CD4-positive, CD25-positive, alpha-beta regulatory T cell (primary cell): Measurements from ENCODE around the gene NINJ2. TPM values are rescaled to one million over a fixed set of nuclear protein-coding genes. Genes with fewer than 3 reads are reported as not detected.
"Not testable (repeated sequence)": the region's sequence is repeated elsewhere in the genome, so short reads cannot be mapped to it uniquely, and the experiment has no call there.

Experiments
- ATAC-seq, 2 donors: fragments of 150-1000 bp; cut with Tn5 transposase; one replicate each; pipeline ENCODE4 v1.10.0; 2021; ENCODE audit warnings: low read depth in 2 of 2, moderate number of reproducible peaks in 2 of 2, moderate library complexity in 1 of 2
- DNase-seq, 3 donors: peaks; one replicate each; pipeline versions ENCODE4 v3.0.0 to v3.0.0-alpha.2; 2012 to 2022; ENCODE audit warnings: mixed read lengths in 1 of 3
- H3K27ac ChIP-seq: one replicate; pipeline ENCODE4 v1.7.0; 2013; ENCODE audit warnings: mild to moderate bottlenecking, low read length; ENCODE audit not compliant: insufficient read depth, poor library complexity, severe bottlenecking
- H3K27me3 ChIP-seq: one replicate; pipeline ENCODE4 v1.7.0; 2013; ENCODE audit warnings: low read length; ENCODE audit not compliant: control insufficient read depth, insufficient read depth
- H3K36me3 ChIP-seq: one replicate; pipeline ENCODE4 v1.7.0; 2013; ENCODE audit warnings: mild to moderate bottlenecking, low read length, moderate library complexity; ENCODE audit not compliant: control insufficient read depth, insufficient read depth
- H3K4me1 ChIP-seq: 2 replicates; pipeline ENCODE4 v1.7.0; 2013; ENCODE audit warnings: mild to moderate bottlenecking, low read length; ENCODE audit not compliant: insufficient read depth, control insufficient read depth, poor library complexity, severe bottlenecking
- H3K4me3 ChIP-seq: one replicate; pipeline ENCODE4 v1.7.0; 2013; ENCODE audit warnings: low read depth, mild to moderate bottlenecking, low read length, moderate library complexity
- H3K9me3 ChIP-seq, 2 experiments: 1 replicate in 1 of 2; 2 replicates in 1 of 2; pipeline ENCODE4 v1.7.0; 2013; ENCODE audit warnings: low read length in 2 of 2, mild to moderate bottlenecking in 1 of 2, moderate library complexity in 1 of 2; ENCODE audit not compliant: control insufficient read depth in 2 of 2
- H3K27ac Mint-ChIP-seq, 3 donors: one replicate each; pipeline ENCODE4 v1.8.0; 2020 to 2022; ENCODE audit warnings: mild to moderate bottlenecking in 3 of 3, mixed read lengths in 3 of 3, moderate library complexity in 2 of 3
- H3K27me3 Mint-ChIP-seq: one replicate; pipeline ENCODE4 v1.8.0; 2022; ENCODE audit warnings: mild to moderate bottlenecking, mixed read lengths
- H3K36me3 Mint-ChIP-seq: one replicate; pipeline ENCODE4 v1.8.0; 2020; ENCODE audit warnings: mixed read lengths
- H3K4me1 Mint-ChIP-seq, 4 donors: one replicate each; pipeline ENCODE4 v1.8.0; 2020 to 2022; ENCODE audit warnings: mixed read lengths in 4 of 4, mild to moderate bottlenecking in 1 of 4
- H3K4me3 Mint-ChIP-seq, 4 donors: one replicate each; pipeline ENCODE4 v1.8.0; 2020 to 2022; ENCODE audit warnings: mild to moderate bottlenecking in 4 of 4, mixed read lengths in 4 of 4, moderate library complexity in 3 of 4
- H3K9me3 Mint-ChIP-seq, 7 donors: one replicate each; pipeline ENCODE4 v1.8.0; 2020 to 2022; ENCODE audit warnings: mixed read lengths in 7 of 7, mild to moderate bottlenecking in 3 of 7, moderate library complexity in 2 of 7
- polyA plus RNA-seq, 4 donors: library from polyadenylated mRNA; unstranded; fragments of 300-500 nt; fragmentation: Illumina TruSeq; gene quantifications; one replicate each; pipeline ENCODE4 v1.2.3, GENCODE V29; 2021
- total RNA-seq: library from RNA; stranded (reverse); gene quantifications from one replicate; pipeline ENCODE4 v1.2.3, GENCODE V29; 2022

Gene NINJ2
- total and polyA plus RNA-seq, 5 donors from 2014 or later: 16.8 to 170 (median 125) TPM

GRCh38 chr12:577994-578747, 85.1 kb downstream of the NINJ2 start:
- not testable (repeated sequence) for H3K27ac ChIP-seq, DNase-seq, H3K9me3 Mint-ChIP-seq, H3K27ac Mint-ChIP-seq, H3K36me3 Mint-ChIP-seq, H3K27me3 ChIP-seq, H3K36me3 ChIP-seq, H3K4me3 ChIP-seq, H3K9me3 ChIP-seq, H3K4me3 Mint-ChIP-seq, H3K27me3 Mint-ChIP-seq, ATAC-seq
- H3K4me1 Mint-ChIP-seq: peaks cover 6 to 32% (median 22%) of the 10 kb centered on the region in 4 donors
- H3K4me1 ChIP-seq: peaks cover 17% of the 10 kb centered on the region

GRCh38 chr12:576615-577110, 86.6 kb downstream of the NINJ2 start:
- H3K27me3 ChIP-seq: no peaks in the 10 kb centered on the region
- no peaks in the 10 kb centered on the region for H3K36me3 ChIP-seq
- Mint-ChIP-seq H3K4me3 (peak overlapping the region; percentile 19 to 70 (median 48)), H3K27me3 (no peaks in the 10 kb centered on the region), H3K27ac (peak overlapping the region in 2 of 3 donors; percentile 70 to 71), H3K36me3 (peaks cover 5% of the 10 kb centered on the region), H3K4me1 (peaks cover 9 to 42% (median 26%) of the 10 kb centered on the region in 4 donors), H3K9me3 (peaks cover 0 to 2% (median 0%) of the 10 kb centered on the region in 7 donors)
- ATAC-seq (no peak), DNase-seq (no peak)
- H3K27ac ChIP-seq: peak overlapping the region; percentile 24
- H3K4me1 ChIP-seq: peaks cover 17% of the 10 kb centered on the region
- no peaks in the 10 kb centered on the region for H3K9me3 ChIP-seq
- no peak overlapping the region for H3K4me3 ChIP-seq

- Mint-ChIP-seq H3K4me3 (peak overlapping the region; percentile 19 to 74 (median 66)), H3K4me1 (peaks cover 9 to 48% (median 28%) of the 10 kb centered on the region in 4 donors), H3K9me3 (peaks cover 0 to 2% (median 0%) of the 10 kb centered on the region in 7 donors), H3K27me3 (peaks cover 3% of the 10 kb centered on the region), H3K36me3 (peaks cover 5% of the 10 kb centered on the region), H3K27ac (peak overlapping the region; percentile 70 to 88 (median 71))
- Histone ChIP-seq H3K4me3 (peak overlapping the region; percentile 61), H3K27me3 (no peaks in the 10 kb centered on the region), H3K4me1 (peaks cover 17% of the 10 kb centered on the region), H3K27ac (peak overlapping the region; percentile 28), H3K36me3 (no peaks in the 10 kb centered on the region), H3K9me3 (no peaks in the 10 kb centered on the region)
- ATAC-seq (peak; percentile 88 to 92), DNase-seq (peak; percentile 70 to 85 (median 85))
These were observed 87.2 kb downstream of the NINJ2 start for GRCh38 chr12:575948-576614.

GRCh38 chr12:575129-575502, 88.1 kb downstream of the NINJ2 start:
- no peaks in the 10 kb centered on the region for H3K36me3 Mint-ChIP-seq
- no peak overlapping the region for H3K27ac ChIP-seq
- H3K27me3 ChIP-seq: no peaks in the 10 kb centered on the region
- H3K27ac Mint-ChIP-seq: peak overlapping the region in 2 of 3 donors; percentile 28 to 88
- DNase-seq (no peak), ATAC-seq (no peak)
- peaks cover 0 to 2% (median 0%) of the 10 kb centered on the region in 7 donors for H3K9me3 Mint-ChIP-seq
- peak overlapping the region in 1 of 4 donors; percentile 43 for H3K4me3 Mint-ChIP-seq
- H3K36me3 ChIP-seq: no peaks in the 10 kb centered on the region
- H3K9me3 ChIP-seq: no peaks in the 10 kb centered on the region
- peaks cover 21% of the 10 kb centered on the region for H3K4me1 ChIP-seq
- H3K27me3 Mint-ChIP-seq: peaks cover 4% of the 10 kb centered on the region
- H3K4me3 ChIP-seq: no peak overlapping the region
- H3K4me1 Mint-ChIP-seq: peaks cover 9 to 47% (median 25%) of the 10 kb centered on the region in 4 donors

GRCh38 chr12:574475-575128, 88.6 kb downstream of the NINJ2 start:
- H3K9me3 Mint-ChIP-seq: peaks cover 0 to 2% (median 0%) of the 10 kb centered on the region in 7 donors
- H3K27me3 Mint-ChIP-seq: peaks cover 4% of the 10 kb centered on the region
- Histone ChIP-seq H3K4me1 (peaks cover 26% of the 10 kb centered on the region), H3K27ac (no peak overlapping the region), H3K27me3 (no peaks in the 10 kb centered on the region), H3K36me3 (no peaks in the 10 kb centered on the region), H3K9me3 (no peaks in the 10 kb centered on the region), H3K4me3 (no peak overlapping the region)
- no peaks in the 10 kb centered on the region for H3K36me3 Mint-ChIP-seq
- H3K4me1 Mint-ChIP-seq: peaks cover 9 to 50% (median 26%) of the 10 kb centered on the region in 4 donors
- ATAC-seq (no peak), DNase-seq (no peak)
- peak overlapping the region in 1 of 3 donors; percentile 28 for H3K27ac Mint-ChIP-seq
- H3K4me3 Mint-ChIP-seq: no peak overlapping the region

- Histone ChIP-seq H3K9me3 (no peaks in the 10 kb centered on the region), H3K4me3 (no peak overlapping the region), H3K36me3 (no peaks in the 10 kb centered on the region), H3K27me3 (no peaks in the 10 kb centered on the region), H3K4me1 (peaks cover 31% of the 10 kb centered on the region), H3K27ac (no peak overlapping the region)
- H3K9me3 Mint-ChIP-seq: peaks cover 0 to 2% (median 0%) of the 10 kb centered on the region in 7 donors
- H3K36me3 Mint-ChIP-seq: no peaks in the 10 kb centered on the region
- H3K27me3 Mint-ChIP-seq: peaks cover 4% of the 10 kb centered on the region
- H3K4me3 Mint-ChIP-seq: peak overlapping the region in 1 of 4 donors; percentile 10
- no peak for DNase-seq
- ATAC-seq: no peak
- H3K4me1 Mint-ChIP-seq: peaks cover 11 to 64% (median 33%) of the 10 kb centered on the region in 4 donors
- peak overlapping the region in 2 of 3 donors; percentile 38 to 60 for H3K27ac Mint-ChIP-seq
These were observed 90.0 kb downstream of the NINJ2 start for GRCh38 chr12:573232-573631.

GRCh38 chr12:572532-572899, 90.7 kb downstream of the NINJ2 start:
- ATAC-seq: peak; percentile 26 to 59

More at GRCh38 chr12:572532-572899, 90.7 kb downstream of the NINJ2 start:
- H3K4me3 Mint-ChIP-seq: peak overlapping the region in 1 of 4 donors; percentile 69
- H3K27me3 Mint-ChIP-seq: peaks cover 4% of the 10 kb centered on the region
- peaks cover 0 to 2% (median 0%) of the 10 kb centered on the region in 7 donors for H3K9me3 Mint-ChIP-seq
- H3K4me1 Mint-ChIP-seq: peaks cover 13 to 67% (median 35%) of the 10 kb centered on the region in 4 donors
- H3K36me3 ChIP-seq: no peaks in the 10 kb centered on the region
- no peaks in the 10 kb centered on the region for H3K9me3 ChIP-seq
- peak overlapping the region in 2 of 3 donors; percentile 72 to 82 for H3K27ac Mint-ChIP-seq
- peaks cover 31% of the 10 kb centered on the region for H3K4me1 ChIP-seq
- no peaks in the 10 kb centered on the region for H3K36me3 Mint-ChIP-seq
- H3K27me3 ChIP-seq: no peaks in the 10 kb centered on the region
- DNase-seq: peak in 1 of 3 donors; percentile 82
- H3K27ac ChIP-seq: no peak overlapping the region
- no peak overlapping the region for H3K4me3 ChIP-seq
